ENCODE data around the gene DDX17.

DNA sequence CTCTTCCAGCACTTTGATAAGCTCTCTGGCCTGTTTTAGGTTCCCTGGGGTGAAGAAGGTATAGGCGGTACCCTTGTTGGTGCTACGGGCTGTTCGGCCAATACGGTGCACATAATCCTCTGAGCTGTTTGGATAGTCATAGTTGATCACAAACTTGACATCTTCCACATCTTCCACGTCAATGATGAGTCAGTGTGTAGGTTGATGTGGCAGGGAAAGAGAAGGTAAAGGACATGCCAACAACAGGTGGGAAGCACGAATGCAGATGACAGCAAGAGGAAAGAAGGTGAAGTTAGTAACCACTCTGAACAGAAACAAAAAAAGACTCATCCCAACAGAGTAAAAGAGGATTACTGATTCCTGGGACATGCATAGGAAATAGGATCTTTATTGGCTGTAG is 18.2 kb downstream of the DDX17 start:
- TF ChIP-seq, protein P1, sequence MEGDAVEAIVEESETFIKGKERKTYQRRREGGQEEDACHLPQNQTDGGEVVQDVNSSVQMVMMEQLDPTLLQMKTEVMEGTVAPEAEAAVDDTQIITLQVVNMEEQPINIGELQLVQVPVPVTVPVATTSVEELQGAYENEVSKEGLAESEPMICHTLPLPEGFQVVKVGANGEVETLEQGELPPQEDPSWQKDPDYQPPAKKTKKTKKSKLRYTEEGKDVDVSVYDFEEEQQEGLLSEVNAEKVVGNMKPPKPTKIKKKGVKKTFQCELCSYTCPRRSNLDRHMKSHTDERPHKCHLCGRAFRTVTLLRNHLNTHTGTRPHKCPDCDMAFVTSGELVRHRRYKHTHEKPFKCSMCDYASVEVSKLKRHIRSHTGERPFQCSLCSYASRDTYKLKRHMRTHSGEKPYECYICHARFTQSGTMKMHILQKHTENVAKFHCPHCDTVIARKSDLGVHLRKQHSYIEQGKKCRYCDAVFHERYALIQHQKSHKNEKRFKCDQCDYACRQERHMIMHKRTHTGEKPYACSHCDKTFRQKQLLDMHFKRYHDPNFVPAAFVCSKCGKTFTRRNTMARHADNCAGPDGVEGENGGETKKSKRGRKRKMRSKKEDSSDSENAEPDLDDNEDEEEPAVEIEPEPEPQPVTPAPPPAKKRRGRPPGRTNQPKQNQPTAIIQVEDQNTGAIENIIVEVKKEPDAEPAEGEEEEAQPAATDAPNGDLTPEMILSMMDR (IDR thresholded peaks at IDR 0.05 in 4 of 5, conservative IDR thresholded peaks at IDR 0.05 in 1 of 5), result no peak
- TF ChIP-seq POLR2A (IDR thresholded peaks at IDR 0.05), result no peak

Data from gastrocnemius medialis (tissue), 4 donors.